ENCODE results near the gene SERPINA10. TPM values are rescaled to one million over a fixed set of nuclear protein-coding genes. Genes with fewer than 3 reads are reported as not detected.

Gene SERPINA10
- total and polyA plus RNA-seq, 2 of the 13 experiments (the other 11 are each of a cell fraction or from before 2014, with no cell fraction given): 20.1 to 20.2 TPM

DNA sequence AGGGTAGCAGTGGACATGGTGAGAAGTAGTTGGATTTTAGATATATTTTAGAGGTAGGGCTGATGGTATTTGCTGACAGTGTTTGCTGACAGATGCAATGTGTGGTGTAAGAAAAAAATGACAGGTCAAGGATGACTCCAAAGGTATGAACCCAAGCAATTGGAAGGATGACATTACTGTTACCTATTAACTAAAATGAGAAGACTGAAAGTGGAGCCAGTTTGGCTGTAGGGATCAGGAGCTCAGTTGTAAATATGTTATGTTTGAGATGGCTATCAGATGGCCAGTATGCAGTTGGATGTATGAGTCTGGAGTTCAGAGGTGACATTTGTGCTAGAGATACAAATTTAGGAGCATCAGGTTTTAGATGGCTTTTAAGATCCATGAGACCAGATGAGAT lies 47.5 kb upstream of the SERPINA10 start (continued):
- TF ChIP-seq, protein P1, sequence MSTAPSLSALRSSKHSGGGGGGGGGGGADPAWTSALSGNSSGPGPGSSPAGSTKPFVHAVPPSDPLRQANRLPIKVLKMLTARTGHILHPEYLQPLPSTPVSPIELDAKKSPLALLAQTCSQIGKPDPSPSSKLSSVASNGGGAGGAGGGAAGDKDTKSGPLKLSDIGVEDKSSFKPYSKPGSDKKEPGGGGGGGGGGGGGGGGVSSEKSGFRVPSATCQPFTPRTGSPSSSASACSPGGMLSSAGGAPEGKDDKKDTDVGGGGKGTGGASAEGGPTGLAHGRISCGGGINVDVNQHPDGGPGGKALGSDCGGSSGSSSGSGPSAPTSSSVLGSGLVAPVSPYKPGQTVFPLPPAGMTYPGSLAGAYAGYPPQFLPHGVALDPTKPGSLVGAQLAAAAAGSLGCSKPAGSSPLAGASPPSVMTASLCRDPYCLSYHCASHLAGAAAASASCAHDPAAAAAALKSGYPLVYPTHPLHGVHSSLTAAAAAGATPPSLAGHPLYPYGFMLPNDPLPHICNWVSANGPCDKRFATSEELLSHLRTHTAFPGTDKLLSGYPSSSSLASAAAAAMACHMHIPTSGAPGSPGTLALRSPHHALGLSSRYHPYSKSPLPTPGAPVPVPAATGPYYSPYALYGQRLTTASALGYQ (CRISPR knock-in tag; IDR thresholded peaks at IDR 0.05): peak; percentile 92; the same call in 1 of the 2 replicates
- peak; percentile 48; the same call in 1 of the 2 replicates for TF ChIP-seq ZNF205 (CRISPR knock-in tag; IDR thresholded peaks at IDR 0.05)
- TF ChIP-seq ZSCAN29 (CRISPR knock-in tag; conservative IDR thresholded peaks at IDR 0.05): 0 out of 2 replicates have a peak, but pooled peaks have one; percentile 56
- peak; percentile 95 to 96 for TF ChIP-seq MAFK (conservative IDR thresholded peaks at IDR 0.05 in 1 of 2, IDR thresholded peaks at IDR 0.05 in 1 of 2; ENCODE audit: low read length in 2 of 2)
- TF ChIP-seq ZNF260 (CRISPR knock-in tag; IDR thresholded peaks at IDR 0.05; ENCODE audit: borderline replicate concordance, low read depth): no peak
- TF ChIP-seq REPIN1 (CRISPR knock-in tag; IDR thresholded peaks at IDR 0.05; ENCODE audit: borderline replicate concordance, low read depth): peak; percentile 89
- no peak for TF ChIP-seq XRCC5 (optimal IDR thresholded peaks at IDR 0.05; ENCODE audit: low read length)
- no peak for TF ChIP-seq ZBTB1 (CRISPR knock-in tag; IDR thresholded peaks at IDR 0.05; ENCODE audit: borderline replicate concordance)
- TF ChIP-seq ZNF367 (CRISPR knock-in tag; IDR thresholded peaks at IDR 0.05; ENCODE audit: borderline replicate concordance): no peak
- no peak for TF ChIP-seq NRL (CRISPR knock-in tag; IDR thresholded peaks at IDR 0.05; ENCODE audit: borderline replicate concordance)
- TF ChIP-seq ASH2L (IDR thresholded peaks at IDR 0.05; ENCODE audit: insufficient read length, low read depth, low read length): peak; percentile 35
- peak; percentile 87 for TF ChIP-seq RARA (CRISPR knock-in tag; IDR thresholded peaks at IDR 0.05)
- no peak for TF ChIP-seq FOXA1 (IDR thresholded peaks at IDR 0.05)
- peak; percentile 84 for TF ChIP-seq FOXA1 (CRISPR knock-in tag; IDR thresholded peaks at IDR 0.05)
- TF ChIP-seq ATF7 (IDR thresholded peaks at IDR 0.05): 0 out of 2 replicates have a peak, but pooled peaks have one; percentile 12
- no peak; the same call in 1 of the 2 replicates for TF ChIP-seq ATF7 (CRISPR knock-in tag; IDR thresholded peaks at IDR 0.05)
- TF ChIP-seq FOSL2 (CRISPR knock-in tag; IDR thresholded peaks at IDR 0.05): peak; percentile 76
- TF ChIP-seq SIX4 (CRISPR knock-in tag; IDR thresholded peaks at IDR 0.05): peak; percentile 83

Measured in HepG2 (cell line).